ENCODE measurements around the gene LMF2.

Gene LMF2

GRCh38 chr22:50502628-50503474 lies 4.7 kb downstream of the LMF2 start:
- DNase-seq, result no peak

DNA sequence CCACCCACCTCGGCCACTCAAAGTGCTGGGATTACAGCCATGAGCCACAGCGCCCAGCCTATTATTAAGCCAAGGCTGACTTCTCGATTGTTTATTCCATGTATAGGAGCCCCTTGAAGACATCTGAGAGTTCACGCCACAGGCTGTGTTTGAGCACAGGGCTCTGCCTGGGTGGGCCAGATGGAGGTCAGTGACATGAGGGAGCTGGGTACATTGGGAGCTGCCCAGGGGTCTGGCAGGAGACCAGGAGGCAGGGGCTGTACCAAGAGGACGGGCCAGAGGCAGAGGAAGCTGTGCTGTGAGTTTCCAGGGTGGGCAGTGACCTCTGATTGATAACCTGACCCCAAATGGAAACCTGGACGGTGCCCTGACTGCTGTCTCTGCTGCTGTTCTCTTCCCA lies 5.4 kb downstream of the LMF2 start:
- no peak for DNase-seq

GRCh38 chr22:50500452-50500851 lies 7.0 kb downstream of the LMF2 start:
- no peak for DNase-seq

- peak; percentile 76 for DNase-seq
These were observed 9.1 kb downstream of the LMF2 start for GRCh38 chr22:50498322-50498890.

DNA sequence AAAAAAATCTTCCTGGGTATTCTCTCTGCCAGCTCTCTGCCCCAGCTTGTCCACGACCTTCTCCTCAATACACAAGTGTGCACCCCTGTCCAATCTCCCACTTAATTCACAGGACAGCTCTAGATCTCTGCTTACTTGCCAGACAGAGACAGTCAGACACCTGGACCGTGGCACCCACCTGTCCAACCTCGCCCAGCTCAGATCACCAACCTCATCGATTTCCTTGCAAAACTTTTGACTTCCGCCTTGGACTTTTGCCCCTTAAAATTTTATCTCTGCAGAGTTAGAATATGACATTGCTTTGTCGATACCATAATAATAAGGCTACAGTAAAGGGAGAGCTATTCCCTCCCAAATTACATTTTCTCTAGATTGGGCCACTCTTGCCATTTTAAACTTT lies 10.4 kb downstream of the LMF2 start:
- no peak for DNase-seq

DNA sequence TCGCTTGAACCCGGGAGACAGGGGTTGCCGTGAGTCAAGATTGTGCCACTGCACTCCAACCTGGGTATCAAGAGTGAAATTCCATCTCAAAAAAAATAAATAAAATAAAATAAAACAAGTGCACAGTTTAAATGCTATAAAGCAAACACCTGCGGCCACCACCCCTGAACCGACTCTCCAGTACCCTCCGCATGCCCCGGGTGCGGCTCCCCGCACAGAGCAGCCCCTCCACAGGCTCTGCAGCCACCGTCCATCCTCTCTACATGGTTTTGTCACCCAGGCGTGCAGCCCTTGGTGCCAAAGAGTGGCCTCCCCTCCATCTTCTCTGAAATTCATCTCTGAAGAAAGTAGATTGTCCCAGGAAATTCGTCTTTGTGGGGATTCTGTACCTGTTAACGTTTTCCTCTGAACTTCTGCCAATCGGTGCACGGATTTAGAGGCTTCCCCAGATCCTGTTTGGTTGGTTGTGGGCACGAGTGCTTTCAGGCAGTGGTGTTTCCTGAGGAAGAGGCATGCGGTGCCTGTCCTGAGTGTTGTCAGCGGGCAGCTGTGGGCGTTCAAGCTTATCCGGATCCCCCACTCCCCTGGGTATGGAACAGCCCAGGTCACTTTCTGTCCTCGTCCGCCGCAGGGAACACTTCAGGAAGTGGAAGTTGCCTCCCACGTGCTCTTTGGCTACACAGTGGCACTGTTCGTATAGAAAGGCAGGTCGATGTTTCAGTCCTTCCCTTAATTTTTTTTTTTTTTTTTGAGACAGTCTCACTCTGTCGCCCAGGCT lies 16.8 kb downstream of the LMF2 start:
- DNase-seq, result no peak

DNA sequence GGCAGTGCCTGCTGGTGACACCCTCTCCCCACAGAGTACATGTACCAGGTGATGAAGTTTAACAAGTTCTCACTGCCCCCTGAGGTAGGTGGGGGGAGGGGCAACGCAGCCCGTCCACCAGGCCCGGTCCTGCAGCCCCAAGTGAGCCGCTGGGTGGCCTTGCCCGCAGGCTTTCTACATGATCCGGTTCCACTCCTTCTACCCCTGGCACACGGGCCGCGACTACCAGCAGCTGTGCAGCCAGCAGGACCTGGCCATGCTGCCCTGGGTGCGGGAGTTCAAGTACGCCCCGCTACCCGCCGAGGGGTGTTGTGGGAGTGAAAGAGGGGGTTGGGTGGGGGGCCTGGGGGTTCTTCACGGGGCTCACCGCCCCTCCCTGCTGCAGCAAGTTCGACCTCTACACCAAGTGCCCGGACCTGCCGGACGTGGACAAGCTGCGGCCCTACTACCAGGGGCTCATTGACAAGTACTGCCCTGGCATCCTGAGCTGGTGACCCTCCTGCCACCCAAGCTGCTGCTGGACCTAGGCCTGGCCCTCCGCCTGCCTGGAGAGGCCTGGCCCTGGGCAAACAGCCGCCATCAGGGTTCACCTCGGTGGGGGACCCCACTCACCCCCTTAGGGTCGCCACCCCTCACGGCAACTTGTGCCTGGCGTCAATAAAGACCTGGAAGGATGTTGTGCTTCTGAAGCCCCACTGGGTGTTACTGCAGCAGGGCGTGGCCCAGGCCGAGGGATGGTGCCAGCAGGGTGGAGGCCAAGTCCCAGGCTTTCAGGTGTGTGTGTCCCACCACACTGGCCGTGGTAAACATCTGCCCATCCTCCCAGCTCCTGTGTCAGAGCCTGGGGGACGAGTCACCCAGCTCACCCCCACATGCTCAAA lies 17.9 kb downstream of the LMF2 start:
- DNase-seq, result no peak

GRCh38 chr22:50488886-50489285 lies 18.6 kb downstream of the LMF2 start:
- DNase-seq, result no peak

- no peak for DNase-seq
These were observed 19.4 kb downstream of the LMF2 start for GRCh38 chr22:50488006-50488677.

DNA sequence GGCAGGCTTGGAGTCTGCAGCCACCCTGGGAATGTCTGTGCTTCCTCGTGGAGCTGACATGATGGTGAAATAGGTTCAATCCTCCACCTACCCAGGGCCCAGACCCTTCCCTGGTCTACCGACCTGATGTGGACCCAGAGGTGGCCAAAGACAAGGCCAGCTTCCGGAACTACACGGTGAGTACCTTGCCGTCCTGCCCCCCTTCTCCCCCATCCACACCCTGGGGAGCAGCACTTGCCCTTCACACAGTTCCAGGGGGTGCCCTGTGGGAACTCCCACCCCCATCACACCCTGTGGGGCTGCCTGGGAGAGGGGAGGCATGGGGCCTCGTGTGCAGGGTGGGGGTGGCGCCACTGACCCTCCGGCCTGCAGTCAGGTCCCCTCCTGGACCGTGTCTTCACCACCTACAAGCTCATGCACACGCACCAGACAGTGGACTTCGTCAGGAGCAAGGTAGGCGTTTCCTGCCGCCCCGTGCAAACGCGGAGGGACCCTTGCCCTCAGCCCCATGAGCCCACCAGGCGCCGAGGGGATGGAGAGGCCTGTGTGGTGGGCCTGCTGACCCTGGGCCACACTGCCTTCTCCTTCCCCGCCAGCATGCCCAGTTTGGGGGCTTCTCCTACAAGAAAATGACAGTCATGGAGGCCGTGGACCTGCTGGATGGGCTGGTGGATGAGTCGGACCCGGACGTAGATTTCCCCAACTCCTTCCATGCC lies 20.1 kb downstream of the LMF2 start:
- DNase-seq, result no peak

- DNase-seq, result no peak
These were observed 20.8 kb downstream of the LMF2 start, which contains the start of gene MIOX for GRCh38 chr22:50486561-50487289. Gene MIOX (plus strand): TSS chr22:50486859. CDS start chr22:50486898, 39 bp downstream.

GRCh38 chr22:50485221-50486131 lies 22.0 kb downstream of the LMF2 start:
- DNase-seq, result no peak

GRCh38 chr22:50483977-50484853 lies 23.3 kb downstream of the LMF2 start:
- DNase-seq, result no peak

DNA sequence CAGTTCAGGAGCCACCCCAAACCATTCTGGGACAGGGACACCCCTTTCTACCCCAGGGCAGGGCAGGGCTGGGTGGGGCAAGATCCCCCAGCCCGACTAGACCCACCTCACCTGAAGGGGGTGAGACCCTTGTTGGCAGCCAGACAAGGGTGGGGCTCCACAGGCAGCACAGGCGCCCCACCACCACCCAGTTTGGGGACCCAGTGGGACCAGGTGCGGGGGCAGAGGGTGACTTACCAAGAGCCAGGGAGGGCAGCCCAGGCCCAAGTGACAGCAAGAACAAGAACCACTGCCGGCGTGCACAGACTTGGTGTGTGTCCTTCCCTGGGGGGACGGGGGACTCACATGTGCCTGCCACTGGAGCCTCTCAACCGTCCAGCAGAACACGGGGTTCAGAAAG lies 23.9 kb downstream of the LMF2 start:
- DNase-seq, result no peak

GRCh38 chr22:50483106-50483505 lies 24.4 kb downstream of the LMF2 start:
- no peak for DNase-seq

GRCh38 chr22:50482107-50483074 lies 25.1 kb downstream of the LMF2 start:
- DNase-seq, result no peak

DNA sequence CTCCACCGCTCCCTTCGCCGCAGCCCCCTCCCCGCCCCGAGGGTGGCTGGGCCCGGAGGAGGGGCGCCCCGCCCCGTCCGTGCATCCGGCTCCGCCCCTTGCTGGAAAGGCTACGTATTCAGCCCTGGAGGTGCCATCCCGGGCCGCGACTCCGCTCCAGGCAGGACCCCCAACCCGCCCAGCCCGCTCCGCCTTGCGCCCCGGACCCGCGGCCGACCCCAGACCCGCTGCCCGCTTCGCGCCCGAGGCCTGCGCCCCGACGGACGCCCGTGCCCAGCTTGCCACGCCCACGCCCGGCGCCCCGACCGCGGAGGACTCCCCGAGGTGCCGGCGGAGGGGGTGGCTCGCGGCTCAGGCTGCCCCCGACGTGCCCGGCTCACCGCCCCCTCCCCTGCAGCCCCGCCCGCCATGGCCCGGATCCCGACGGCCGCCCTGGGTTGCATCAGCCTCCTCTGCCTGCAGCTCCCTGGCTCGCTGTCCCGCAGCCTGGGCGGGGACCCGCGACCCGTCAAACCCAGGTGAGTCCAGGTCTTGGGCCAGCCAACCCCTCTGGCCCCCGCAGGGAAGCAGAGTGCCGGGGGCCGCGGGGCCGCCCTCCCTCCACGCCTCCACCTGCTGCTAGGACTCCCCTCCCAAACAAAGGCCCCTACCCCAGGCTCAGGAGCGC lies 25.9 kb downstream of the LMF2 start, which contains the start of gene ADM2:
Gene ADM2 (plus strand): TSS at position 104 of the 667 bp plus-strand sequence. CDS start 305 bp downstream, at position 409.
- DNase-seq, result peak; percentile 66
